Measurements from ENCODE around the gene SELENOV.

The SELENOV gene

GRCh38 chr19:39563408-39563807 is 48.5 kb downstream of the SELENOV start:
- H3K9ac ChIP-seq (ENCODE audit: low read length) = no peak overlapping the region
- peaks cover 20% of the 10 kb centered on the region; the same call in 1 of the 2 replicates for H3K27me3 ChIP-seq (ENCODE audit: control insufficient read depth, insufficient read depth, low read length)
- no peaks in the 10 kb centered on the region for H3K36me3 ChIP-seq (ENCODE audit: control insufficient read depth, insufficient read depth, low read length)
- H3K27ac ChIP-seq (ENCODE audit: low read depth, low read length) = no peak overlapping the region
- no peaks in the 10 kb centered on the region for H3K4me1 ChIP-seq (ENCODE audit: control insufficient read depth, insufficient read depth, low read length)
- H3K9me3 ChIP-seq (ENCODE audit: control insufficient read depth, insufficient read depth, low read depth, low read length) = no peaks in the 10 kb centered on the region
- no peak overlapping the region for H3K4me3 ChIP-seq (ENCODE audit: low read depth, low read length)

- Histone ChIP-seq H3K27ac (ENCODE audit: low read depth, low read length) (no peak overlapping the region), H3K4me1 (ENCODE audit: control insufficient read depth, insufficient read depth, low read length) (no peaks in the 10 kb centered on the region), H3K27me3 (ENCODE audit: control insufficient read depth, insufficient read depth, low read length) (peaks cover 30% of the 10 kb centered on the region), H3K36me3 (ENCODE audit: control insufficient read depth, insufficient read depth, low read length) (no peaks in the 10 kb centered on the region), H3K9ac (ENCODE audit: low read length) (no peak overlapping the region), H3K4me3 (ENCODE audit: low read depth, low read length) (no peak overlapping the region), H3K9me3 (ENCODE audit: control insufficient read depth, insufficient read depth, low read depth, low read length) (no peaks in the 10 kb centered on the region)
Measured at GRCh38 chr19:39566064-39566463, 51.1 kb downstream of the SELENOV start.

- no peaks in the 10 kb centered on the region for H3K4me1 ChIP-seq (ENCODE audit: control insufficient read depth, insufficient read depth, low read length)
- H3K27me3 ChIP-seq (ENCODE audit: control insufficient read depth, insufficient read depth, low read length) = peaks cover 28% of the 10 kb centered on the region
- no peak overlapping the region for H3K27ac ChIP-seq (ENCODE audit: low read depth, low read length)
- H3K36me3 ChIP-seq (ENCODE audit: control insufficient read depth, insufficient read depth, low read length) = no peaks in the 10 kb centered on the region
- H3K9me3 ChIP-seq (ENCODE audit: control insufficient read depth, insufficient read depth, low read depth, low read length) = peaks cover 5% of the 10 kb centered on the region; the same call in 1 of the 2 replicates
- H3K9ac ChIP-seq (ENCODE audit: low read length) = no peak overlapping the region
- H3K4me3 ChIP-seq (ENCODE audit: low read depth, low read length) = no peak overlapping the region
Measured at GRCh38 chr19:39568604-39569003, 53.7 kb downstream of the SELENOV start.
